MCF 10A (cell line): Measurements from ENCODE around the gene LZTS2. TPM values are rescaled to one million over a fixed set of nuclear protein-coding genes. Genes with fewer than 3 reads are reported as not detected.

Experiments used
- BruUV-seq: library from RNA; stranded (reverse); fragments of 400-500 nt; replicated peaks from 2 replicates; lab custom pipeline; 2021; lab: Mats Ljungman, UMichigan
- CTCF ChIA-PET: fragments of 300-600 bp; sonication (Branson Sonifier 250); formaldehyde crosslinking; extraction: SDS; loops from one replicate; lab custom pipeline; 2021; ENCODE audit warnings: antibody characterized with exemption, inconsistent platforms; lab: Yijun Ruan, JAX
- POLR2A ChIA-PET: fragments of 300-600, 350-650 bp; sonication (Branson Sonifier 250); formaldehyde crosslinking; extraction: SDS; loops from one replicate; lab custom pipeline; 2020; ENCODE audit warnings: antibody characterized with exemption, inconsistent platforms; lab: Yijun Ruan, JAX
- DNase-seq: peaks from one replicate; pipeline ENCODE4 v3.0.0-alpha.2; 2018; ENCODE audit not compliant: unreplicated experiment
- H3K27ac Mint-ChIP-seq: one replicate; pipeline ENCODE4 v1.8.0; 2022; ENCODE audit warnings: mild to moderate bottlenecking, low read depth, mixed read lengths; ENCODE audit not compliant: unreplicated experiment
- H3K27me3 Mint-ChIP-seq: one replicate; pipeline ENCODE4 v1.8.0; 2022; ENCODE audit warnings: mixed read lengths; ENCODE audit not compliant: insufficient read depth, unreplicated experiment
- H3K36me3 Mint-ChIP-seq: one replicate; pipeline ENCODE4 v1.8.0; 2022; ENCODE audit warnings: mild to moderate bottlenecking, moderate library complexity, mixed read lengths; ENCODE audit not compliant: insufficient read depth, unreplicated experiment
- H3K4me1 Mint-ChIP-seq: one replicate; pipeline ENCODE4 v1.8.0; 2022; ENCODE audit warnings: mixed read lengths; ENCODE audit not compliant: insufficient read depth, unreplicated experiment
- H3K4me3 Mint-ChIP-seq: one replicate; pipeline ENCODE4 v1.8.0; 2022; ENCODE audit warnings: mild to moderate bottlenecking, moderate library complexity, mixed read lengths; ENCODE audit not compliant: unreplicated experiment
- H3K9me3 Mint-ChIP-seq: one replicate; pipeline ENCODE4 v1.8.0; 2022; ENCODE audit warnings: mixed read lengths; ENCODE audit not compliant: unreplicated experiment
- intact Hi-C: fragments of 100-400 bp; cut with micrococcal nuclease; formaldehyde crosslinking; loops from 2 replicates; pipeline ENCODE4 v1.14.1; 2022
- total RNA-seq: library from RNA; stranded (reverse); gene quantifications from 2 replicates; pipeline ENCODE4 v1.2.3, GENCODE V29; 2022
- TF ChIP-seq, protein P1 (sequence below): fragments of 200-600 bp; IDR thresholded peaks from one replicate; pipeline ENCODE4 v1.8.0; 2022; ENCODE audit warnings: antibody characterized with exemption, mild to moderate bottlenecking; ENCODE audit not compliant: unreplicated experiment

The LZTS2 gene
- total RNA-seq, 1 experiment from 2014 or later = 15.2 TPM

DNA sequence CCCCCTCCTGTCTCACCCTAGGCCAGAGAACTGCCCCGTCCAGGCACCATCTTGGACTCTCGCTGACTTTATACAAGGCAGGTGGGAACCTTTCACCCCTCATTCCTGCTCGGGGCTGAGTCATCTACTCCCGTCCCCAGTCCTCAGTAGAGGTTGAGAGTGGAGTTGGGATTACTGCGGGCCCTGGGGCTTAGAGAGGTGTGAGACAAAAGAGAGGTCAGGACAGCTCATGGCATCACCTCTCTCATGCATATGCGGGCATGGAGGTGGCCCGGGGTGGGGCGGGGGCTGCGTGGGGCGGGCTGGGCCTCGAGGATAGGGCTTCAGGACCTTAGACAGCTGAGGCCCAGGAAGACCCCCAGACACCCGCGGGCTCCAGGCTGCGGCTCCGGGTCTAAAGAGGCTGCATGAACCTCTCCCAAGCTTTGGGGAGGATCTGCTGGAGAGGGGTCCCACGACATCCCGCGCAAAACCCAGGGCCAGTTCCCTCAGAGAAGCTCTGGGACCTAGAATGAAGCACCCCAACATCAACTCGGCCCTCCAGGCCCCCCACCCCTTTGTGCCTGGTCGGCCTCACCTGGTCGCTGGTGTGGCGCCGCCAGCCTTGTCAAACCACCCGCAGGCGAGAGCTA, 31.0 kb downstream of the LZTS2 start:
- H3K9me3 Mint-ChIP-seq = no peaks in the 10 kb centered on the region
- H3K27ac Mint-ChIP-seq = peak overlapping the region; percentile 94
- TF ChIP-seq, protein P1, sequence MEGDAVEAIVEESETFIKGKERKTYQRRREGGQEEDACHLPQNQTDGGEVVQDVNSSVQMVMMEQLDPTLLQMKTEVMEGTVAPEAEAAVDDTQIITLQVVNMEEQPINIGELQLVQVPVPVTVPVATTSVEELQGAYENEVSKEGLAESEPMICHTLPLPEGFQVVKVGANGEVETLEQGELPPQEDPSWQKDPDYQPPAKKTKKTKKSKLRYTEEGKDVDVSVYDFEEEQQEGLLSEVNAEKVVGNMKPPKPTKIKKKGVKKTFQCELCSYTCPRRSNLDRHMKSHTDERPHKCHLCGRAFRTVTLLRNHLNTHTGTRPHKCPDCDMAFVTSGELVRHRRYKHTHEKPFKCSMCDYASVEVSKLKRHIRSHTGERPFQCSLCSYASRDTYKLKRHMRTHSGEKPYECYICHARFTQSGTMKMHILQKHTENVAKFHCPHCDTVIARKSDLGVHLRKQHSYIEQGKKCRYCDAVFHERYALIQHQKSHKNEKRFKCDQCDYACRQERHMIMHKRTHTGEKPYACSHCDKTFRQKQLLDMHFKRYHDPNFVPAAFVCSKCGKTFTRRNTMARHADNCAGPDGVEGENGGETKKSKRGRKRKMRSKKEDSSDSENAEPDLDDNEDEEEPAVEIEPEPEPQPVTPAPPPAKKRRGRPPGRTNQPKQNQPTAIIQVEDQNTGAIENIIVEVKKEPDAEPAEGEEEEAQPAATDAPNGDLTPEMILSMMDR = no peak
- peaks cover 31% of the 10 kb centered on the region for H3K4me1 Mint-ChIP-seq
- ChIA-PET CTCF (interaction anchor here (0.6 to 4.0 kb wide), 11 partner anchors 11 to 748 kb away, joined by 3 to 32 read pairs (median 5); no protein-coding TSS in a partner anchor), POLR2A (interaction anchor here (0.6 to 4.4 kb wide), 15 partner anchors 9 to 1421 kb away, joined by 3 to 82 read pairs (median 4); partner anchors contain the start of genes KAZALD1 and LZTS2)
- BruUV-seq = no TSS peak
- intact Hi-C loops = loop anchor here (5.0 kb wide), 1 partner anchor 37 kb away; no protein-coding TSS in a partner anchor
- peaks cover 7% of the 10 kb centered on the region for H3K36me3 Mint-ChIP-seq
- H3K4me3 Mint-ChIP-seq = peak overlapping the region; percentile 93
- no peak for DNase-seq
- H3K27me3 Mint-ChIP-seq = no peaks in the 10 kb centered on the region

GRCh38 chr10:101031128-101031795, 31.7 kb downstream of the LZTS2 start, which contains the start of the genes PDZD7 and SFXN3:
TSS of gene PDZD7 (minus strand) at chr10:101031129. CDS start at chr10:101030219, 910 bp downstream.
TSS of gene SFXN3 (plus strand) at chr10:101031234. CDS start at chr10:101034695, 3,461 bp downstream.
- H3K4me3 Mint-ChIP-seq = peak within 1 kb of the TSS; percentile 93
- CTCF ChIA-PET = interaction anchor here (0.6 to 4.0 kb wide), 13 partner anchors 10 to 749 kb away, joined by 3 to 32 read pairs (median 5); no protein-coding TSS in a partner anchor
- H3K9me3 Mint-ChIP-seq = no peaks in the 10 kb centered on the region
- POLR2A ChIA-PET = interaction anchor here (0.5 to 4.4 kb wide), 21 partner anchors 10 to 1421 kb away, joined by 3 to 82 read pairs (median 4); partner anchors contain the start of genes KAZALD1, LZTS2, MRPL43 and SCD
- H3K27ac Mint-ChIP-seq = peak within 1 kb of the TSS; percentile 94
- H3K4me1 Mint-ChIP-seq = peaks cover 31% of the 10 kb centered on the region
- H3K27me3 Mint-ChIP-seq = no peaks in the 10 kb centered on the region
- intact Hi-C loops = loop anchor here (5.0 kb wide), 1 partner anchor 36 kb away; no protein-coding TSS in a partner anchor
- peaks cover 7% of the 10 kb centered on the region for H3K36me3 Mint-ChIP-seq
- TF ChIP-seq, protein P1 = no peak
- DNase-seq = peak; percentile 89
- no TSS peak for BruUV-seq

GRCh38 chr10:101031796-101032636, 32.4 kb downstream of the LZTS2 start:
- intact Hi-C loops = loop anchor here (5.0 kb wide), 1 partner anchor 35 kb away; no protein-coding TSS in a partner anchor

More at GRCh38 chr10:101031796-101032636, 32.4 kb downstream of the LZTS2 start:
- Mint-ChIP-seq H3K4me3 (peak overlapping the region; percentile 93), H3K4me1 (peaks cover 31% of the 10 kb centered on the region), H3K27me3 (no peaks in the 10 kb centered on the region), H3K27ac (peak overlapping the region; percentile 94), H3K9me3 (no peaks in the 10 kb centered on the region), H3K36me3 (peaks cover 9% of the 10 kb centered on the region)
- ChIA-PET POLR2A (interaction anchor here (0.5 to 4.4 kb wide), 14 partner anchors 10 to 1258 kb away, joined by 3 to 82 read pairs (median 6); partner anchors contain the start of genes KAZALD1, LZTS2, MRPL43 and SCD), CTCF (interaction anchor here (0.7 to 4.0 kb wide), 11 partner anchors 10 to 111 kb away, joined by 3 to 32 read pairs (median 6); no protein-coding TSS in a partner anchor)
- BruUV-seq = no TSS peak
- TF ChIP-seq, protein P1 = no peak
- DNase-seq = no peak
